Skin of body (tissue), 2 donors: Measurements from ENCODE around the gene LRRFIP1. TPM values are rescaled to one million over a fixed set of nuclear protein-coding genes. Genes with fewer than 3 reads are reported as not detected.
"Not testable (repeated sequence)": the region's sequence is repeated elsewhere in the genome, so short reads cannot be mapped to it uniquely, and the experiment has no call there.

Experiments
- DNase-seq: peaks from one replicate; lab custom pipeline; 2025; lab: John Stamatoyannopoulos, UW
- total RNA-seq: library from RNA; depleted of rRNA; stranded (reverse); fragments of >200 nt; gene quantifications from one replicate; pipeline ENCODE4 v1.2.3, GENCODE V29; 2014

Gene LRRFIP1
- total RNA-seq, 1 donor from 2014 or later, result 58.0 TPM

DNA sequence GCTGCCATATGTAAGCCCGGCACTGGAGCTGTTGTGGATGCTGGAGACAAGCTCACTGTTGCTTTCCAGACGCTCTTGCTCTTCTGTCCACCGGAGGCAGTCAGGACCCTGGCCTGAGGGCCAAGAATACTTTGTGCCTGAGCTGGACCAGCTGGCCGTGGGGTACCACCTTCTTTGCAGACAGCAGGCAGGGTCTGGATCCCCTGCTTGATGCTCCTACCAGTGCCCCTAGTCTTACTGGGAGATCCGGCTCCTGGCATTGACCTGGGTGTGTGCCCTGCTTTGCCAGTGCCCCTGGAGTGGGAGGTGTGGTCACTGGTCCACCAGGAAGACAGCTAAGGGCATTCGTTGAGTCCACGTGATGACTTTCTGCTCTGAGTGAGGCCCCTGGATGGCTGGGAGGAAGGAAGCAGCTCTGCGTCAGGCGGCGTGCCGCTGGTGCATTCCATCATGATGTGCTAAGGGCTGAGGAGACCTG, 59.3 kb downstream of the LRRFIP1 start:
- DNase-seq, result no peak

DNA sequence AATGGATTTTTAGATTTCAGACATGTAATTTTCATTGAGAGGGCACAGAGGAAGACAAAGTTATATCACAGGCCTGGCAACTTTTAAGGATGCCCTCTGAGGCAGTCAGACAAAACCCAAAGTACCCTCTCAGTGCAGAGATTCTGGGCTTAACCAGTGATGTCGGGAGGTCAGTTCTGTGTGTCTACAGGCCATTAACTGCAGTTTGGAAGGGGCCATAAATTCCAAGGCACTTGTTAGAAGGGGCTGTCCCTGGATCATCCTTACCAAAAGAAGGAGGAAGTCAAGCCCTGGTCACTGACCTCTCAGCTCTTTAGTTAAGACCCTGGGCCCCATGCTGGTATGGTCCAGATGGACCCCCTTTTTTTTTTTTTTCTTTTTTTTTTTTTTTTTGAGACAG, 60.7 kb downstream of the LRRFIP1 start:
- DNase-seq, result no peak

- not testable (repeated sequence) for DNase-seq
Observed at GRCh38 chr2:237688541-237688940, 61.2 kb downstream of the LRRFIP1 start.

GRCh38 chr2:237689336-237690131, 62.1 kb downstream of the LRRFIP1 start:
- no peak for DNase-seq

GRCh38 chr2:237691029-237691907, 63.9 kb downstream of the LRRFIP1 start:
- no peak for DNase-seq

GRCh38 chr2:237691908-237692600, 64.7 kb downstream of the LRRFIP1 start:
- peak; percentile 72 for DNase-seq

DNA sequence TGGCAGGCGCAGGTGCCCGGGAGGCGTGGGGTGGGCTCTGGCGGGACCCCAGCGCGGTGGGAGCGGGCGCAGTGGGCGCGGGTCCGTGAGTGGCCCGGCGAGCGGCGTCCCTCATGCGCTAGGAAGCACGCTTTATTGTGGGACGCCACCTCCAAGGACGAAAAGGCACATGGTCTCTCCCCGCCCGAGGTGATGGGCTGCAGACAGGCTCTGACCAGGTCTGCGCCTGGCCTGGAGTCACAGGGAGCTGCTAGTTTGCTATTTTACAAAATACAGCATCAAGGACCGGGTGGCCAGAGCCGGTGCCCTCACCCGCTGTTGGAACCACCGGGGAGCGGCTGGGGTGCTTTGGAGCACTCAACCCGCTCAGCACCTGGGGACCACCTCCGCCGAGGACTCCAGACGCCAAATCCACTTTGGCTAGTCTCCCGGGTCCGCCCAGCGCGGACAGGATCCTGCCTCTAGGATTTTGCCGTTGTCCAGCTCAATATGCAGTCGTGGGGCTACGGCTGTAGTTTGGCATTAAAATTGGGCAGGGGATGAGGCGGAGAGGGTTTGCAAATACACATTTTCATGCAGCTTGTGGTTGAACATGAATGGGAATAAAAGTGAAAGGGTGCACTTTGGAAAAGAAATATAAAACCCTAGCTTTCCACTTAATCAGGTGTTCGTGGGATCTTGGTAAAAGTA, 65.4 kb downstream of the LRRFIP1 start:
- DNase-seq, result no peak

DNA sequence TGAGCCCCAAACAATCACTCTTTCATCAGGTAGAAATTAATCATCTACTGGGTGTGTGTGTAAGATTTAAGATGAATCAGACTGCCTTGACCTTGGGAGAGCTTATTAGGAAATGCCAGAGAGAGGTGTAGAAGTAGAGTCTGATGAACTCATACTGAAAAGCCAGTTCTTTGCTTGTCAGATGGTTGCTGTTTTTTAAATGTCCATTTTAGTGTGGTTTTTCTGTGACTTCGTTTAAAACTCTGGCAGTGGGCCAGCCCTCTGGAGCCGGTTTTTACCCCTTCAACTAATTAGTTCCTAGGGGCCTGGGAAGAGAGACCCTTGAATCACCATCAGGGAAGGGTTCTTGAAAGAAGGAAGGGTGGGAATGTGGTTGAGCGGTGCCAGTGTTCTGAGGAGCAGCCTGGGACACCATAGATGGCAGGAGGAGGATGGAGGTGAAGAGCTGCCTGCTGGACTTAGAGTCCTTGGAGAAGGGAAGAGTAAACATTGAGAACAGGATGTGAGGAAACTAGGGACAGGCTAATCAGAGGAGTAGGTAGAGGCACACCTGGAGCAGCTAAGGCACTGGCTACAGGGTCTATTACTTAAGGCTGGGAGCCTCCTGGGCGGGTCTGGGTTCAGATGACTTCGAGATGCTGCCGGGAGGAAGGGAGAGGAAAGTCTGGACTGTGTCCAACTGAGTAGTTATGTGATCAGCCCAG, 66.1 kb downstream of the LRRFIP1 start:
- no peak for DNase-seq

GRCh38 chr2:237694415-237695194, 67.2 kb downstream of the LRRFIP1 start:
- no peak for DNase-seq

DNA sequence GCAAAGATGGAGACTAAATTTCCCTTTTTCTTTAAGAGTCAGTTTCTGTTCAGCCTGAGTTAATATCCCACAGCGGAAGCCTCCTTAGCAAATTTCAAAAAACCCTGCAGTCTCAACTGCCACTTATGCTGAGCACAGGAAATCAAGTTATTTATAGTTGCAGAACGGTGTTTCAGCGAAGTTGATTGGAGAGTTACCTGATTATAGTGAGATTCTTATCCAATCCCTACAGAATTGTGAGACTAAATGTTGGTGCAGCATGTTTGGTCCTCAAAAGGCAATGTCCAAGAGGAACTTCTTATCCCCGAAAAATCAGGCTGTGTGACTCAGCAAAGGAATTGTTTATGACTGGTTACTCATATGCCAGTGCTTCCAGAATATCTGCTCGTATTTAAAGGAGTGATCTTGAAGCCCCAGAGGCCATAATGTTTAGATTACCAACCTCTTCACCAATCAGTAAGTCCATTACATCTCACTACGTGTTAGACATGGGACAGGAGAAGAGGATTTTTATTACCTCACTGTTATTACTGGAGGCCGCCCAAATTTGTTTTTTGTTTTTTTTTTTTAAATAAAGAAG, 67.9 kb downstream of the LRRFIP1 start:
- DNase-seq, result no peak

GRCh38 chr2:237696461-237696860, 69.1 kb downstream of the LRRFIP1 start:
- DNase-seq, result no peak

GRCh38 chr2:237697586-237698357, 70.4 kb downstream of the LRRFIP1 start:
- DNase-seq, result no peak

DNA sequence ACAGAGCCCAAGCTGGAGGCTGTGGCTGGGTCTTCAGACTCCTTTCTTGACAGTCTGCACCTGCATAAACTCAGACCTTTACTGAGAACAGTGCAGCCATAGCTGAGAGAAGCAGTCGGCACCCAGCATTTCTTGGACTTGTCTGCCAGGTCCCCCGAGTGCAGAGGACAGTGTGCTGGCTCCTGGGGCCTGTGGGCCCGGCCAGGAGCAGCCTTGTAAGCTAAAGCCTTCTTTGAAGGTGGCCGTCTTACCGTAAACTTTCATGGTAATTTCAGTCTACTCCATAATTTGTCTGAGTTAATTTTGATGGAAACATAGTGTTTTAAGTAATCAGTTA, 70.9 kb downstream of the LRRFIP1 start:
- no peak for DNase-seq

DNA sequence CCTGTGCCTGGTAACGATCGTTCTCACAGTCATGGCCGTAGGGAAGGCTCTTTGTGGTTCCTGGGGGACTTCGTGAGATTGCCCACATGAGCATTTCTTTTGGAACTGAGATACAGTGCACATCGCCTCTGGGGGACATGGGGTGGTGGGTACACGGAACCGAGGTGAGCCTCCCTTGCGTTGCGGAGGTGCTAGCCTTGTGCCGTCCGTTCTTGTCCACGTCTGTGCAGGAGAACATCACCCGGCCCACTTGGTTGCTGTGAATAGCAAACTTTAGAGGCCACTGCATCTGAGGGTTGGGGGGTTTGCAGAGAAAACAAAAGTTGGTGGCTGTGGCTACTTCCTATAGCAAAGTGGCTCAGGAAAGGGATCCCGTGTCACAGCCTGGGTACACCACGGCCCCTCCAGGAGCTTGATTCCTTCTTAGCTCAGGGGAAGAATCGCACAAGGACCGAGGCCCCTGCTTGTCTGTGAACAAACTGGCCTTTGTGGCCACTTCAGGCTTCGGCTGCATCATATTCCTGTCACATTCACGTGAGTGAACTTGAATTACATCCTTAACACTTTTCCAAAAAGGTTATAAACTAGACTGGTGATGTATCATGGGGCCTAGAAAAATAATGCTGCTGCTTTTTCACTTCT, 72.6 kb downstream of the LRRFIP1 start:
- no peak for DNase-seq

GRCh38 chr2:237700512-237701032, 73.2 kb downstream of the LRRFIP1 start:
- DNase-seq, result peak; percentile 84

DNA sequence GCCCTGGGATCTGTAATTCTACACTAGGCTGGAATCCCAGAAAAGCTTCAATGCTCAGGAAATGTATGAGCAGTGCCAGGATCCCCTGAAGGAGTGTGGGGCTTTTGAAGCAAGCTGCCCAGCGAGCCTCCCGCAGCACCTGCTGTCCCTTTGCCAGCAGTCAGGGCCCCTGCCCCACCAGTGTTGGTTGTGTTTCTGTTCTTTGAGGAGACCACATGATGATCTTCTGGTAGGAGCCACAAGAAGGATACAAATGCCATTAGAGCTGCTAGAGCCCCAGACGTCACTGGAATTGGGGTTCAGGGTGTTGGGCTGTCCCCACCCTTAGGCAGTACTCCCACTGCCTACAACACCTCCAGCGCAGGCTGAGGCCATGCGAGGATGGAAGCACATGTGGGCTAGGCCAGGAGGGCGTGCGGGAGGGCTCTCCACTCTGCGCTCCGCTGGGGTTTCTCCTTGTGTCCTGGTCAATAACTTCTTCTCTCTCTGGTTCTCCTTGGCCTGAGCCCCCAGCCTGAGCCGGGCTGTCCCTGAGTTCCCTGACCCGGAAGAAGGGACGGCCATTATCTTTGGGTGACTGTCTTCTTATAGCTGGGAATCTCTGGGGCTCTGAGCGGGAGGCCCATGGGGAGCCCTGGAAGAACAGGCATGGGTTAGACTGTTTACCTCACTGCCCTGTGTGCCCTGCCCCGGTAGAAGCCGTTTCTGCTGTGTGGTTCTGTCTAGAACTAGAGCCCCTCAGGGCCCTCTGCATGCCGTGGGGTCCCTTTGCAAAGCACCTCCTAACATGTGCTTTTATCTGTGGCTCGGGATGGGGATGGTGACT, 73.9 kb downstream of the LRRFIP1 start:
- DNase-seq, result no peak

DNA sequence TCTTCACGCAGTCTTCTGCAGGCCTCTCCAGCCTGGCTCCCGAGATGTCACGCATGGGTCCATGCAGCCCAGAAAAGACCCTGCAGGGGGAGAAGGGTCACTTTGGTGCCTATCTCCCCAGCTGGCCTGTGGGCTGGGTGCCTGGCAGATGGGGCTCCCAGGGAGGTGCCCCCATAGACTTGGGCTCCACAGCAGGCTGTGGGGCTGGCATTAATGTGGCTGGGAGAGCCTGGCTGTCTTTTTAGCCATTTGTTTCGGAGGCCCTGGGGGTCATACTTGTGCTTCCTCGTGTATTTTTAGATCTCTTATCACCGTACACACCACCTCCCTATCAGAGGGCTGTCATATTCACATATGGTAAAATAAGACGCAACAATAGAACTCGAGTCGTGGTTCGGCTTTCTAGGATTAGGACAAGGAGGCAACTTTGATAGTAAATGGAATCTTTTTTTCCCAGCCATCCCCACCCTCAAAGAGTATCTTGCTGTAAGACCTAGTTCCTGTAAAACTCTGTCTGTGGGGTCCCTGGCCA, 74.5 kb downstream of the LRRFIP1 start:
- no peak for DNase-seq
